Thyroid gland (tissue), 4 donors: ENCODE data around the gene DOHH.

Source experiments
- CTCF ChIP-seq, 6 experiments: fragments of 200-600 bp in 3 of 6; fragments of 450-650 bp in 3 of 6; sonication (generic) in 3 of 6; IDR thresholded peaks; one replicate each; pipeline ENCODE4 v1.5.1; 2016 to 2019; ENCODE audit warnings: antibody characterized with exemption in 6 of 6, mild to moderate bottlenecking in 2 of 6, inconsistent platforms in 1 of 6, moderate library complexity in 1 of 6
- POLR2A ChIP-seq, 2 donors: fragments of 450-650 bp; IDR thresholded peaks; one replicate each; pipeline ENCODE4 v1.6.1; 2017; ENCODE audit warnings: antibody characterized with exemption in 2 of 2, mild to moderate bottlenecking in 2 of 2, moderate library complexity in 1 of 2

GRCh38 chr19:3521104-3521445 is 20.6 kb upstream of the DOHH start:
- TF ChIP-seq CTCF (IDR thresholded peaks at IDR 0.05) (no peak), POLR2A (IDR thresholded peaks at IDR 0.05) (no peak)
